ENCODE measurements around the gene AQP12B.

The AQP12B gene

GRCh38 chr2:240717681-240718581, 35.2 kb upstream of the AQP12B start:
- no peak for DNase-seq (ENCODE audit: low spot score)

DNA sequence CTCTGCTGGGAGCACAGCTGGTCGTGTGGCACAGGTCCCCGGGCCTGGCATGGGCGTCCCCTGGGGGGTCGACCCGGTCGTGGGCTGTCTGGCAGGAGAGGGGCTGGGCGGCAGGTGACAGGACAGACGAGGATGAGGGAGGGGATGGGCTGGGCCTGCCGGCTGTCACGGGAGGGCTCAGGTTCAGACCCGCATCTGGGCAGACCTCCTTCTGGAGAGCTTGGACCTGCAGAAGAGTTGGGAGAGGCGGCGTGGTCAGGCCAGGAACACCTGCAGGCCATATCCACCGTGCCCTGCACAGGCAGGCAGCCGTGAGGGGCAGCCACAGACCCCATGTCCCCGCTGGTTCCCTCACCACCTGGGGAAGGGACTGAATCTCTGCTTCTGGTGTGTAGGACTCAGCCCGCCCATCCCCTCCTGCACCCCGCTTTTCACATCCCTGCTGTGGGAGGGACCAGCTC, 34.5 kb upstream of the AQP12B start:
- DNase-seq (ENCODE audit: low spot score) = no peak

DNA sequence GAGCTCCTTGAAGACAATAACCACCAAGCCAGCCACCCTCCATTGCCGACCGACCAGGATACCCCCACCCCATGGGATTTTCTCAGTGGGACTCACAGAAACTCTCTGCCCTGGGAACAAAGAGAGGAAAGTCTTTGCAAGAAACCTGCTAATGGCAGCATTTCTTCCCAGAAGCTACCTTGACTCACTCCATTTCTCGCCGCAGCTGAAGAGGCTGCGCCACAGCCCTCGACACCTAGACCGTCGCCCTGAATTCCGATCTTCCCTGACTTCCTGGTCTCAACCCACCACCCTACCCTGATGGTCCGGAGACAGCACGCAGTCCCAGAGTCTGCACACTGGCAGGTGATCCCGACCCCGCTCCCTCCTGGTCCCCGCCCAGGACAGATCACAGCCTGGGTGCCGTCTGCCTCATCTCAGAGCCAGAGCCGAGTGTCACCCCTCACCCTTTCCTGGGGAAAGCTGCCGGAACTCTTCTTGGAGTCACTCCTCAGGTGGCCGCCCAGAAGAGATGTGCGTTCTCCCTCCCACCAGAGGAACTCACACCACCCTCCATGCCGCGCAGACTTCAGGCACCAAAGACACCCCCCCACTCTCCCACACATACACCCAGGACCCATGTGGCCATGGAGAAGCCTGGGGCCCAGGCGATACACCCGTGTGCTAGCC, 33.6 kb upstream of the AQP12B start:
- no peak for DNase-seq (ENCODE audit: low spot score)

- no peak for DNase-seq (ENCODE audit: low spot score)
Observed at GRCh38 chr2:240714747-240715725, 32.4 kb upstream of the AQP12B start.

DNA sequence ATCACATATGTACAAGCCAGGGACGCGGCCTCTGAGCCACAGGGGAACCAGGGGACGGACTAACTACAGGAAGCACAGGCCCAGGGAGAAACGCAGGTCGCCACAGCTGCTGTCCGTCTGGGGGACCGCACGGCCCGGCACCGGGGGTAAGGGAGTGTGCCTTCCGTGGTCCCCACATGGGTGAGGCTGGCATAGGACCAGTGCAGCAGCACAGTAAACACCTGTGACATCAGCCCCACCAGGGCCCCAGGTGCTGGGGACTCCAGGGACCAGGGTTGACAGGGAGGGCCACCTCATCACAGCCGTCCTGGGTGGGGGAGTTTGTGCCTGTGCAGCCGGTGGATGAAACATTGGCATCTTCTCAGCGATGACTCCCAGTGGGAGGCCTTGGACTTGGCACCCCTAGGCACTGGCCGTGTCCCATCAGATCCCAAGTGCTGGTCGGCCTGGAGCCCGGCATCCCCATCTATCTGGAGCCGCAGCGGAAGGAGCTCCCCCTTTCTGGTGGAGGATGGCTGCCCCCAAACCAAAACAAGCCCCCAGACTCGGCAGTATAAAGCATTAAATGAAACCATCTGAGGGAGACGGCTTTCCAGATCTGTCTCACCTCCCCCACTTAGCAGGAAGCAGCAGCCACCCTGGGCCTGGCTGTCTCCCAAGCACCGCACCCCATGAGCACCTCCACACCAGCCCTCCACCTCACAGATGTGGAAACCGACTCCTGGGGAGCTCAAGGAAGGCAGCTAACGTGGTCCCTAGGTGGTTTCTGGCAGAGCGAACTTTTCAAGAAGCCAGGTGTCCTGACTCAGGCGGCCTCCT, 31.5 kb upstream of the AQP12B start:
- no peak for DNase-seq (ENCODE audit: low spot score)

DNA sequence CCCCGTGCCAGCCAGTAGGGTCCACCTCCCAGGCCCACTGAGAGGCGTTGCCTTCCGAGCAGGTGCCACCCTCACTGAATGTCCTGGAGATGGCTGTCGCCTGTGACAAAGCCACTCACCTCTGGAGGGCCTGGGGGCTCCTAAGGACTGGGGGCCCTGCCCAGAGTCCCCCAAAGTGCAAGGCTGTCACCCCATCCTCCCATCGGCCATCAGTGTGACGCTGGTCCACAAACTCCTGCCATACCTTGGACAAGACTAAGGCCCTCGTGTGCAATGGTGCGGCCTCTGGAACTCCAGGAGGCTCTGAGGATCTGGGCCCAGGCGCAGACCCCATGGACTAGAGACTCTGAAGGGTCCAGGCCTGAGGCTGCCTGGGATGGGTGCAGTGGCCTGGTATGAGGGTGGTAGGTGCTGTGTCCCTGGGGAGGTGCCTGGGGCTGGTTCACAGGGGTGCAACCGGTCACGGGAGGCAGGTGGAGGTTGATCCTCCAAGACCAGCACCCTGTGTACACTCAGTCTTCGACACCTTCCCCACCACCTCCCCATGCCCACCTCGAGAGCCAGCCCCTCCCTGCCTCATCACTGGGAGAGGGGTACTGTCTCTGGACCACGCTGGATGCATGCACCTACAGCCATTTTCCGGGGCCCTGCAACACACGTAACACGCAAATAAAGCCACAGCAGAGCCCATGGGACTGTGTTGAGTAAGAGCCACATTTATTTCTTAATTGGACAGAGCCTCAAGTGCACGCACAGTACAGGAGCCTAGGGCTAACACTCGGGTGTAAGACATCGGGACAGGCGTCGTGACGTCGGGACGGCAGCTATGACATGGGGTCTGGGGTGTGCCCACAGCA, 30.6 kb upstream of the AQP12B start:
- DNase-seq (ENCODE audit: low spot score) = no peak

DNA sequence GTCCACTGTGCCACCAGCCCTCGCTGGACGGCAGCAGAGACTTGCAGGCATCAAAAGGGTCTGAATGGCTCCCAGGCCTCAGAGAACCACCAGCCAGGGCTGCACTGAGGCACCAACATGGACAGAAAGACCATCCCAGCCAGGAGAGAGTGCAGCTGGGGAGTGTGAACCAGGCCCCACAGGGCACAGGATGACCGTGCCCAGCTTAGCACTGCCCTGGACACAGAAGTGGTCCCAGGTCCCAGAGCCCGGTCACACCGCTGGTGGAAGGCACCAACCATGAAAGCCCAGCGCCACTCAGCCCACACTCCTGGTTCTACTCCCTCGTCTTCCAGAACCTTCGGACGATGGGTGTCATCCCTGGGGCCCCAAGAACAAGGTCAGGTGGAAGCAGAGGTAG, 29.4 kb upstream of the AQP12B start:
- no peak for DNase-seq (ENCODE audit: low spot score)

GRCh38 chr2:240711701-240712100, 29.0 kb upstream of the AQP12B start:
- no peak for DNase-seq (ENCODE audit: low spot score)

DNA sequence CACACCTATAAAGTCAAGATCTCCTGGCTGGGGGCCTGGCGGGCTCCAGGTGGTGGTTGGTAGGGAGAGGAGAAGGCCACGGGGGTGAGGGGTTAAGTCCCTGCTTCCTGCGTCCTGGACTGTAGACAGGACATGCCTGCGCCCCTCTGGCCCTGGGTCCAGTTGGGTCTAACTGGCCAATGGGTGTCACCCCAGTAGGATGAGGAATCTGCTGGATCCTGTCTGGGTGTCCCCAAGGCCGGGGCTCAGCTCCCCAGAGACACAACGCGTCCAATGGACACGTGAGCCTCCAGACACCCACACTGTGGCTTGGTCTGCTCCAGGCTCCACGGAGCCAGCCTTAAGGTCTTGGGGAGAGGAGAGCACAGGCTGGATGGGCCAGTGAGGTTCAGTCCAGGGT, 28.6 kb upstream of the AQP12B start:
- DNase-seq (ENCODE audit: low spot score) = no peak

- no peak for DNase-seq (ENCODE audit: low spot score)
Observed at GRCh38 chr2:240708457-240708856, 25.8 kb upstream of the AQP12B start.

DNA sequence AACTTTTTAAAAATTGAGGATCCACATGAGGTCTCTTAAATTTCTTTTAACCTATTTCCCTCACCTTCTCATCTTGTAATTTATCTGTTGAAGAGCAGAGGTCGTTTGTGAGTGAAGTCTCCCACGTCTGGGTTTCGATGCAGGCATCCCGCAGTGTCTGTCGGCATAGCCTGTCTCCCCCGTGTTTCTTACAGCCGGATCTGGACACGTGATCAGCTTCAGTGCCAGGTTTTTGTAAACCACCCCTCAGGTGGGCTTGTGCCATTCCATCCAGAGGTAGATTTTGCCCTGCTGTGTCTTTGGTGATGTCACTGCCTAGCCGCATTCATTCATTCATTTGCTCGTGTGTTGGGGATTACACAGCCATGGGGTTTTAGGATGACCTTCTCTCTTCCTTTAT, 25.1 kb upstream of the AQP12B start:
- no peak for DNase-seq (ENCODE audit: low spot score)

DNA sequence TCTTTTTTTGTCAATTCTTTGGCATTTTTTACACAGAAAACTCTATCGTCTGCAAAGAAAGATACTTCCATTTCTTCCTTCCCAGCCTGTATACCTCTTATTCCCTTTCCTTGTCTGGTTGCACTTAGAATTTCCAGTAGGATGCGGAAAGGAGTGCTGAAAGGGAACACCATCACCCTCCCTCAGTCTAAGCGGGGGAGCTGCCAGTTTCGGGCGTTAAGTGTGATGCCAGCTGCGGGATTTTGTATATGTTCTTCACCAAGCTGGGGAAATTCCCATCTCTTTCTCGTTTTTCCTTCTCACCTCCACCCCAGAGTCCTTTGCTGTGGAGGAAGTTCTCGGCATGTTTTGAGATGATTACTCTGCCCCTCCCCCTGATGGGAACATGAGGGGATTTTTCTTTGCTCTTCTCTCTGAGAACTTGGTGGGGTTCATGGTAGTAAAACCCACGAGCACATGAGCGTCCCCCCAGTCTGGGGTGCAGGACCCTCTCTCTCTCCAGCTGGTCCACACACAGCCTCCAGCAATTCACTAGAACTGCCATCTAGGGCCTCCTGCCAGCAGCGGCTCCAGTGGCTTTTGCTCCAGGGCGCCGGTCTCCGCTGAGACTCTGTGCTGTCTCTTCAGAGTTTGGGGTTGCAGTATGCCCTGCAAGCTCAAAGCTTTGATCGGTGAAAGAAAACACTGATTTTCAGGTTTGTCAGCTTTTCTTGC, 24.5 kb upstream of the AQP12B start:
- no peak for DNase-seq (ENCODE audit: low spot score)

GRCh38 chr2:240705204-240705791, 22.6 kb upstream of the AQP12B start:
- DNase-seq (ENCODE audit: low spot score) = no peak

DNA sequence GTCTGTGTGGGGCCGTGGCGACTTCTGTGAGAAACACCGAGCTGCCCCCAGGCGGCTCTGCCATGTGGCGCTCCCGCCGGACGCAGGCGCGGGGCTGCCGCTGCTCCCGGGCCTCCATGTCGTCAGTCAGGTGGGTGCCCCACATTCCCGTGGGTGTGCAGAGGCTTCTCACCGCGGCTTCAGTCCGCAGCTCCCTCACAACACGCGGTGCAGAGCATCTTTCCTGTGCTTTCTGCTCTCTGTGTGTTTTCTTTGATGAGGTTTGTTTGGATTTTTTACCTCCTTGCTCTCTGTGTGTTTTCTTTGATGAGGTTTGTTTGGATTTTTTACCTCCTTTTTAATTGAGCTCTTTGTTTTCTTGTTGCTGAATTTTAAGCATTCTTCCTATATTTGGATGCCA, 22.0 kb upstream of the AQP12B start:
- no peak for DNase-seq (ENCODE audit: low spot score)

DNA sequence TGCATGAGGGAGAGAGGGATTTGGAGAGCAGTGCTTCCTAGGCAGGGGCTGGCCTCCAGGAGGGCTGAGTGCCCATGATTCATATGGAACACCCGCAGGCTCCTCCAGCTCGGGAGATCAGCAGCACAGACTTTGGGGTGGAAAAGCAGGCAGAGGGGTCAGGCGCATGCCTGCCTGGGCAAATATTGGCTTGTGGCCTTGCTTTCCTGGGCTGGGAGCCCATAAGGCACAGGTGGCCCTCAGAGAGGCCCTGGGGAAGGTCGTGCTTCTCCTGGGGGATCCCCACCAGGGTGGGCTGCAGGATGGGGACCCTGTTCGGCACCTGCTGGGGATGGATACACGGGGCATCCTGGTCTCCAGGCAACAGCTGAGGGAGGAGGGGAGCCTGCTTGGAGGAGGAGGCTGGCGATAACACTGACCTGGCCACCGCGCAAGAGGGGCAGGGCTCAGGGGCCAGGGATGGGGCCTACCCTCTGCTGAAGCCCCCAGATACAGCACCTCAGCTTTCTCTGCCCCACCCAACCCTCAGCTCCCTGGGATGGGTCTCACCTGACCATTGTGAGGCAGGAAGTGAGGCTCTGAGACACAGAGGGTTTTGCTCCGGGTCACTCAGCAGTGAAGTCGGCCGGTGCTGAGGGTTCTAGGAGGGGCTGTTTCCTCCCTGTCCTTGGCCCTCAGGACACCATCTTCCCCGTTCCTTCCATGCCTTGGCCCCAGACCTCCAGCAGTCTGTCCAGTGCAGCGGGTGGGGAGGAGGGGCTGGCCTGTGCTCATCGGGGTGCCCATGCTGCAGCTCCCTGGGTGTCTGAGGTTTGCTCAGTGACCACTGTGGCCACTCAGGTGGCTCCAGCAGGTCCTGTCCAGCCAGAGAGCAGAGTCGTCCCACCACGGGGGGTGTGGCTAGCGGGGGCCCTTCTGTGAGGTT, 21.0 kb upstream of the AQP12B start:
- DNase-seq (ENCODE audit: low spot score) = no peak

- no peak for DNase-seq (ENCODE audit: low spot score)
Observed at GRCh38 chr2:240702640-240703011, 19.9 kb upstream of the AQP12B start.

GRCh38 chr2:240701736-240702639, 19.3 kb upstream of the AQP12B start:
- DNase-seq (ENCODE audit: low spot score) = no peak

Measured in hematopoietic multipotent progenitor cell treated with erythropoietin and hydrocortisone succinate and interleukin-3 and kit ligand, for 17 days (in vitro differentiated cells).